GM12872 (cell line): Measurements from ENCODE around the gene CFAP57.

Source experiments
- CTCF ChIP-seq: IDR thresholded peaks from 3 replicates; pipeline ENCODE4 v1.5.1; 2011; ENCODE audit warnings: low read depth, mild to moderate bottlenecking, low read length, moderate library complexity; ENCODE audit not compliant: insufficient read depth

The CFAP57 gene

DNA sequence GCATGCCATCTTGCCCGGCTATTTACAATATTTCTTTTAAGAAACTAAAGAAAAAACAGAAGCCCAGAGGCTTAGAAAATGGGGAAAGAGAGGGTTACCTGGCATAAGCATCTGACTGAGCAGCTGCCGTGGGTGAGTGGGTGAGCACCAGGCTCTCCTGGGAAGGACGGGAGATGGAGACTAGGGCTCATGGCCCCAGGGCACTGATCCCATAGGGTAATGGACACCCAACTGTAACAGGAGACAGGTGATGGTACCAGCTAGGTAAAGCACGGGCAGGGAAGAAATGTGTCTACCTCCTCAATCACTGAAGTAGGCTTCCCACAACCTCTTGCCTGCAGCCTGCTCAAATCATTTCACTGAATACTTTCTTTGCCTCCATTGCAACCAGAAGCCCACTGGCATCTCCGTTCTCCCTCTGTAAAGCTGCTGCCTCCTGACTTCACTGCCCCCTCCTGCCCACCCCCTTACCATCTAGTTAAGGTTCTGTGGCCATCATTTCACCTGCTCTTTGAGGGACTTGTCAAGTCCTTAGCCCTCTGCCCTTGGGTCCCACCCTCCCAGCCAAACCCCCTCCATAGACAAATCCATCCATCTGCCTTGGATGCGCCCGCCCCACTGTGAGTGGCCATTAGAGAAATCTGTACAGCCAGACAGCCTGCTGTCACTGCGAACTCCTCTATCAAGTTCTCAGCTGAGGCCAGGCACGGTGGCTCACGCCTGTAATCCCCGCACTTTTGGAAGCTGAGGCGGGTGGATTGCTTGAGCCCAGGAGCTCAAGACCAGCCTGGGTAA lies 103.9 kb downstream of the CFAP57 start:
- no peak for TF ChIP-seq CTCF

DNA sequence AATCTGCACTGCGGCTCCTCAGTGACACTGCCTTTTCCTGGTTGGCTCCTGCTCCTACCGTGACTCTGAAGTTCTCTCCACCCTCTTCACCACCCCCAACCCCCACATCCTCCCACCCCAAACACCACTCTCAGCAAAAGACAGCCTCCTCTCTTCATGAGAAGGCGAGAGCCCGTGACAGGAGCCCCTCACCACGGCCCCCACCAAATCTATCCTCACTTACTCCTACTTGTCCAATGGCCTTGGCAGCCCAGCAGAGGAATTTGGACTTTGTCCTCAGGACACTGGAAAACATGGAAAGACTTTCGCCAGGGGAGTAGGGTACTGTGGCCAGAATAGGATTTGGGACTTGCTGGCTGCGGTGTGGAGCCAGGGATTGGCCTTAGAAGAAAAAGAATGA lies 104.5 kb downstream of the CFAP57 start:
- no peak for TF ChIP-seq CTCF

DNA sequence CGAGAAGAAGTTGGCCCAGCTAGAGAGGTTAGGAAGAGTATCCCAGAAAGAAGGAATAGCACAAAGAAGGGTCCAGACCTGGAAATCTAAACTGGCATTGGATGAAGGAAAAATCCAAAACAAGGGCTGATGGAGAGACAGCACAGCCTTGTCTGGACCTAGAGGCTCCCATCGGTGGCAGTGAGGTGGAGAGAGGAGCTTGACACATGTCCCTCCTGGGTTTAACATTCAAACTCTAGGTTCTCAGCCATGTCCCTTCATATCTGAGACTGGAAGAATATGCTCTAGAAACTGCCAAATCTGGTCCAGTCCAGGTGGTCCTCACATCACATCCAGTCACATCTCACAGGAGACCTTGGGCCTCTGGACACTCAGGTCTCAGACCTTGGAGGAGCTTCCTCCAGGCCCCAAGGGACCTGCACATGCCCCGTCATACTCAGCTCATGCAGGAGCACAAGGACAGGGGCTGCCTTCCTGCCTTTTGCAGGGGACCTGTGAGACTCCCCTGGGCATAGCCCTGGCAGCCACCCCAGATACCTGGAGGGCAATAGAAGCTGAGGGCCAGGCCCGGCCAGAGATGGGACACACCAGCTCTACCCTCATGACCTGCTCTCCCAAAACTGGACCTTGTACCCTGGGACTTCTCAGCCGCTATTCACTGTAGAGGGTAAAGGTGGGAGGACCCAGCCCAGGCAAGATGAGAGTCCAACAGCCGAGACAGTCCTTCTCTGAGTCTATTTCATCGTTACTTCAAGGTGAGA lies 105.2 kb downstream of the CFAP57 start:
- TF ChIP-seq CTCF = no peak

GRCh38 chr1:43279161-43279560 lies 107.0 kb downstream of the CFAP57 start:
- no peak for TF ChIP-seq CTCF

DNA sequence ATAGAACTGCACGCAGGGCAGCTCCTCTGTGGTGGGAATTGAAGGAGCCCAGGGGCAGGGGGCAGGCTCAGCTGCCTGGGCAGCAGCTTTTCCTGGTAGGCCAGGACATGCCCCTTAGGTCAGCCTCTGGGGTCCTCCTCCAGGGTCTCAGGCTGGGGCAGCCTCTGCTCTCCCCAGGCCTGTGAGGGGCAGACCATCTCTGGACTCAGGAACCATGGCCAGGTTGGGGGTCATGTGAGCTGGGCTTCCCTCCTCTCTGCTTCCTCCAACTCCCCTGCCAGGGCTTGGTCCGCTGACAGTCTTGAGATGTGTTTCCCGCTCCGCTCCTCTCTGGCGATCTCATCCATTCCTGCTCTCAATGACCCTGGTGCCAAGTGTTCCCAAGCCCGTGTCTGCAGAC lies 107.5 kb downstream of the CFAP57 start:
- TF ChIP-seq CTCF = no peak

DNA sequence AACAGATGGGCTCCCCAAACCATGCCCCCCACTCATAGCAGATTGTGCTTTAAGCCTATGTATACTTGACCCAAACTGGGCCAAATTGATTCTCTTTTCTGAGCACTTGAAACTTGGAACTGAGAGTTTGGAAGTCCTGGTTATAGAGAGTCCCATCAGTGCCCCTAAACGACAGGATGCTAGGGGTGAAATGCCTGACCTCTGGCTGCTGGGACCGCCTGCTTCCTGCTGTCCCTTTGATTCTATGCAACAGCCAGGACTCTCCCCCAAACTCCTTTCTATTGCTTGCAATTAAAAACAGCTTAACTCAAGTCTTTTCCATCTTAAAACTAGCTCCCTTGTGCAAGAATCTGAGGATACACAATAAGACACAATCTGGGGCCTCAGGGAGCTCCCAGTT lies 108.6 kb downstream of the CFAP57 start:
- TF ChIP-seq CTCF = no peak

GRCh38 chr1:43282220-43283195 lies 110.4 kb downstream of the CFAP57 start:
- no peak for TF ChIP-seq CTCF
